K562 (cell line): ENCODE results near the gene B3GALT6. TPM values are rescaled to one million over a fixed set of nuclear protein-coding genes. Genes with fewer than 3 reads are reported as not detected.
A peak's percentile ranks its signal among the peaks of the same experiment; 100 is the strongest.

Experiments
- ATAC-seq: fragments of 200-7000 bp; cut with Tn5 transposase; 3 replicates; pipeline ENCODE4 v1.9.1; 2020; ENCODE audit warnings: moderate library complexity
- BruUV-seq: library from RNA; stranded (reverse); fragments of 400-500 nt; replicated peaks from 2 replicates; lab custom pipeline; 2021; lab: Mats Ljungman, UMichigan
- CTCF ChIA-PET: fragments of 300-600 bp; formaldehyde crosslinking; extraction: SDS; loops from one replicate; lab custom pipeline; 2021; ENCODE audit warnings: low intra/inter-chr PET ratio; lab: Yijun Ruan, JAX
- POLR2A ChIA-PET: fragments of 300-600, 350-650 bp; sonication (Branson Sonifier 250); formaldehyde crosslinking; extraction: SDS; loops from one replicate; lab custom pipeline; 2021; ENCODE audit warnings: antibody characterized with exemption, inconsistent platforms; lab: Yijun Ruan, JAX
- DNase-seq, 4 experiments: peaks; one replicate each; pipeline versions ENCODE4 v3.0.0 to v3.0.0-alpha.2; 2011 to 2018; ENCODE audit warnings: low spot score in 3 of 4, mixed read lengths in 3 of 4; ENCODE audit errors: extremely low read depth in 1 of 4
- FAIRE-seq: peaks from 2 replicates; lab custom pipeline; 2011; peaks lifted over from hg19 to GRCh38; lab: Jason Lieb, UNC
- H2AFZ ChIP-seq: 2 replicates; pipeline ENCODE4 v1.6.0; 2011; ENCODE audit warnings: low read depth, low read length, control low read depth, inconsistent platforms
- H3K27ac ChIP-seq: fragments of 200-600 bp; 3 replicates; pipeline ENCODE4 v1.8.0; 2011; ENCODE audit warnings: low read depth, mild to moderate bottlenecking, control low read depth, inconsistent platforms, low read length, moderate library complexity, mixed read lengths; ENCODE audit errors: extremely low read depth
- H3K27me3 ChIP-seq, 2 experiments: fragments of 300-600 bp in 1 of 2; 2 replicates in 1 of 2; 3 replicates in 1 of 2; pipeline versions ENCODE4 v1.6.0 to v1.8.0; 2011; ENCODE audit warnings: inconsistent platforms in 2 of 2, low read length in 2 of 2, mild to moderate bottlenecking in 1 of 2, mixed read lengths in 1 of 2, moderate library complexity in 1 of 2; ENCODE audit not compliant: control insufficient read depth in 2 of 2, insufficient read depth in 2 of 2
- H3K36me3 ChIP-seq: fragments of 300-600 bp; 3 replicates; pipeline ENCODE4 v1.8.0; 2011; ENCODE audit warnings: mild to moderate bottlenecking, low read length, inconsistent platforms; ENCODE audit not compliant: control insufficient read depth, insufficient read depth
- H3K4me1 ChIP-seq, 2 experiments: fragments of 200-600 bp in 1 of 2; replicated peaks in 1 of 2; 2 replicates in 1 of 2; 3 replicates in 1 of 2; pipeline versions ENCODE4 v1.5.1 to v1.8.0; 2011; ENCODE audit warnings: inconsistent platforms in 2 of 2, low read length in 2 of 2, mild to moderate bottlenecking in 1 of 2, mixed read lengths in 1 of 2, moderate library complexity in 1 of 2; ENCODE audit not compliant: control insufficient read depth in 2 of 2, insufficient read depth in 2 of 2
- H3K4me2 ChIP-seq: 2 replicates; pipeline ENCODE4 v1.6.1; 2011; ENCODE audit warnings: low read length, control low read depth, inconsistent platforms, mixed read lengths; ENCODE audit not compliant: insufficient read depth
- H3K4me3 ChIP-seq: fragments of 200-600 bp; sonication (generic), shearing (Covaris generic); 2 replicates; pipeline ENCODE4 v1.5.1; 2016; ENCODE audit warnings: control low read depth, inconsistent platforms
- H3K79me2 ChIP-seq: fragments of 200-600 bp; 3 replicates; pipeline ENCODE4 v1.8.0; 2011; ENCODE audit warnings: low read length, inconsistent platforms; ENCODE audit not compliant: control insufficient read depth, insufficient read depth
- H3K9ac ChIP-seq, 2 experiments: 2 replicates each; pipeline versions ENCODE4 v1.6.0 to v1.6.1; 2011; ENCODE audit warnings: low read depth in 2 of 2, low read length in 2 of 2, control low read depth in 1 of 2, inconsistent platforms in 1 of 2, mild to moderate bottlenecking in 1 of 2, mixed read lengths in 1 of 2; ENCODE audit not compliant: insufficient read depth in 1 of 2
- H3K9me1 ChIP-seq: one replicate; pipeline ENCODE4 v1.6.0; 2011; ENCODE audit warnings: inconsistent platforms, mild to moderate bottlenecking, low read length, moderate library complexity; ENCODE audit not compliant: control insufficient read depth, insufficient read depth
- H3K9me3 ChIP-seq: replicated peaks from 2 replicates; pipeline ENCODE4 v1.5.1; 2011; ENCODE audit warnings: low read depth, low read length, inconsistent platforms; ENCODE audit not compliant: control insufficient read depth, insufficient read depth
- H4K20me1 ChIP-seq: replicated peaks from 2 replicates; pipeline ENCODE4 v1.6.1; 2011; ENCODE audit warnings: low read length, inconsistent platforms, mixed read lengths; ENCODE audit not compliant: control insufficient read depth, insufficient read depth
- CBX3 ChIP-seq, 2 experiments: IDR thresholded peaks; 1 replicate in 1 of 2; 2 replicates in 1 of 2; pipeline ENCODE4 v1.6.1; 2012; ENCODE audit warnings: inconsistent platforms in 2 of 2, low read length in 2 of 2, borderline replicate concordance in 1 of 2, control low read depth in 1 of 2
- WGBS: fragments of 100-300 bp; shearing (Covaris generic); methylation state at CpG from one replicate; pipeline ENCODE4 v1.1.6; 2016; ENCODE audit warnings: low coverage, mixed read lengths; ENCODE audit not compliant: insufficient coverage; ENCODE audit errors: missing lambda C conversion rate; 5-methylcytosine and 5-hydroxymethylcytosine counted together
- in situ Hi-C: fragments of 300-500 bp; cut with MboI; formaldehyde crosslinking; loops from 4 replicates; pipeline ENCODE4 v1.15.0; 2018; ENCODE audit warnings: inconsistent platforms, mixed read lengths
- intact Hi-C: fragments of 100-400 bp; cut with micrococcal nuclease; formaldehyde crosslinking; loops from 2 replicates; pipeline ENCODE4 v1.14.2; 2022
- polyA plus RNA-seq, 8 experiments: library from polyadenylated mRNA; depleted of rRNA in 4 of 8; stranded (reverse) in 5 of 8; unstranded in 3 of 8; fragments of >200 nt; fragmentation: Nextera tagmentation in 2 of 8; fragmentation: Illumina TruSeq in 1 of 8; extraction: Ambion mirVana in 2 of 8; extraction: Trizol in 1 of 8; gene quantifications; 2 replicates each; pipeline versions ENCODE4 v1.2.1 to v1.2.3, GENCODE V29; 2011 to 2014; ENCODE audit warnings: inconsistent platforms in 1 of 8, missing spikeins in 1 of 8
- total RNA-seq, 7 experiments: library from RNA; depleted of rRNA in 6 of 7; stranded (reverse); fragments of >200 nt in 6 of 7; fragmentation: Illumina TruSeq in 2 of 7; extraction: Trizol in 2 of 7; gene quantifications; 2 replicates each; pipeline versions ENCODE4 v1.2.1 to v1.2.3, GENCODE V29; 2011 to 2021; ENCODE audit warnings: low replicate concordance in 1 of 7
- TF ChIP-seq, protein P1 (sequence below): fragments of 450-650 bp; formaldehyde crosslinking; IDR thresholded peaks from 2 replicates; pipeline ENCODE4 v1.4.0; 2020; ENCODE audit warnings: mild to moderate bottlenecking, moderate library complexity
- TF ChIP-seq, protein P2 (sequence below): fragments of 450-650 bp; formaldehyde crosslinking; IDR thresholded peaks from 2 replicates; pipeline ENCODE4 v1.4.0; 2020; ENCODE audit warnings: mild to moderate bottlenecking, moderate library complexity
- TF ChIP-seq, protein P3 (sequence below): fragments of 250-450 bp; sonication (Bioruptor Pico); IDR thresholded peaks from 2 replicates; pipeline ENCODE4 v1.8.0; 2021; ENCODE audit warnings: moderate library complexity, mild to moderate bottlenecking, inconsistent platforms
- TF ChIP-seq, protein P4 (sequence below): sonication (generic); formaldehyde crosslinking; IDR thresholded peaks from 2 replicates; pipeline ENCODE4 v1.8.0; 2023; ENCODE audit warnings: missing genetic modification reagents, mild to moderate bottlenecking, borderline replicate concordance
- TF ChIP-seq, protein P5 (sequence below), 2 experiments: fragments of 450-650 bp in 1 of 2; IDR thresholded peaks; 2 replicates each; pipeline ENCODE4 v1.6.1; 2011 to 2017; ENCODE audit warnings: low read depth in 2 of 2, antibody characterized with exemption in 1 of 2, borderline replicate concordance in 1 of 2, low read length in 1 of 2, mild to moderate bottlenecking in 1 of 2, mixed read lengths in 1 of 2; ENCODE audit not compliant: control insufficient read depth in 1 of 2

Gene B3GALT6
- total and polyA plus RNA-seq, 9 of the 15 experiments (the other 6 are each of a cell fraction or from before 2014, with no cell fraction given), result 0.68 to 29.8 (median 9.9) TPM

DNA sequence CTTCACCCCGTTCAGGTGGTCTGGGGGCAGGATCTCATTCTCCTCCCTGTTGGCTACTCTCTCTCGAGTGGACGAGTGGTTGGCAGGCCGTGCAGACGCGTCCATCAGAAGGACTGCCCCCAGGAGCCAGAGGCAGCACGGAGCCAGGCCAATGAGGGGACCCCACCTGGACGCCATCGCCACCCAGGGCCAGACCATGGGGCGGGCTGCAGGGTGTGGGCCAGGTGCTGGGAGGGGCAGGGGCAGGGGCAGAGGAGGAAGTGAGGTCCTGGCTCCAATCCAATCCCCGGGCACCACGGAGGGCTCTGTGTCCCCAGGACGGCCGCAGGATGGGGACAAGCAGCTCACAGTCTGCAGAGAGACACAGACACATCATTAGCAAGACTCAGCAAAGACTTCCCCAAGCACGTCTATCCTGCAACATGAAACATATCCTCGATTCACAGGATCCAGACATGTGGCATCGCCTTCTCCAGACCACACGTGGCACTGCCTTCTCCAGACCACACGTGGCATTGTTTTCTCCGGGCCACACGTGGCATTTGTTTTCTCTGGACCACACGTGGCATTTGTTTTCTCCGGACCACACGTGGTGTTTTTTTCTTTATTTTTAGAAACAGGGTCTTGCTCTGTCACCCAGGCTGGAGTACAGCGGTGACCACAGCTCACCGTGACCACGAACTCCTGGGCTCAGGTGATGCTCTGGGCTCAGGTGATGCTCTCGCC is 3.3 kb upstream of the B3GALT6 start:
- ChIA-PET CTCF (no interaction called here), POLR2A (interaction anchor here (0.6 to 1.5 kb wide), 5 partner anchors 9 to 356 kb away, joined by 3 to 4 read pairs (median 3); no protein-coding TSS in a partner anchor)
- no peak overlapping the region for H2AFZ ChIP-seq
- ATAC-seq, result no peak
- peaks cover 89% of the 10 kb centered on the region for H3K79me2 ChIP-seq
- peaks cover 71% of the 10 kb centered on the region; the same call in 2 of the 3 replicates for H3K36me3 ChIP-seq
- H3K4me1 ChIP-seq, result peaks cover 6 to 72% of the 10 kb centered on the region in 2 experiments; a peak in 4 of 5 replicates
- no peak overlapping the region for H3K4me2 ChIP-seq
- no peak overlapping the region; a peak in 1 of 4 replicates for H3K9ac ChIP-seq
- BruUV-seq, result no TSS peak
- in situ Hi-C loops, result no loop called here
- no peak for FAIRE-seq
- H3K27ac ChIP-seq, result no peak overlapping the region
- H3K4me3 ChIP-seq, result no peak overlapping the region
- intact Hi-C loops, result no loop called here
- peaks cover 6% of the 10 kb centered on the region; the same call in 1 of the 2 replicates for H4K20me1 ChIP-seq
- H3K9me1 ChIP-seq, result no peaks in the 10 kb centered on the region
- DNase-seq, result no peak
- no peaks in the 10 kb centered on the region for H3K27me3 ChIP-seq
- 98% methylated on average over 24 of the region's 28 CpGs for WGBS
- peaks cover 9% of the 10 kb centered on the region for H3K9me3 ChIP-seq
- TF ChIP-seq, protein P1, sequence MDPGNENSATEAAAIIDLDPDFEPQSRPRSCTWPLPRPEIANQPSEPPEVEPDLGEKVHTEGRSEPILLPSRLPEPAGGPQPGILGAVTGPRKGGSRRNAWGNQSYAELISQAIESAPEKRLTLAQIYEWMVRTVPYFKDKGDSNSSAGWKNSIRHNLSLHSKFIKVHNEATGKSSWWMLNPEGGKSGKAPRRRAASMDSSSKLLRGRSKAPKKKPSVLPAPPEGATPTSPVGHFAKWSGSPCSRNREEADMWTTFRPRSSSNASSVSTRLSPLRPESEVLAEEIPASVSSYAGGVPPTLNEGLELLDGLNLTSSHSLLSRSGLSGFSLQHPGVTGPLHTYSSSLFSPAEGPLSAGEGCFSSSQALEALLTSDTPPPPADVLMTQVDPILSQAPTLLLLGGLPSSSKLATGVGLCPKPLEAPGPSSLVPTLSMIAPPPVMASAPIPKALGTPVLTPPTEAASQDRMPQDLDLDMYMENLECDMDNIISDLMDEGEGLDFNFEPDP (CRISPR knock-in tag), result no peak
- TF ChIP-seq CBX3 (IDR thresholded peaks at IDR 0.05; ENCODE audit: borderline replicate concordance in 1 of 2, low read length in 2 of 2), result peak in 1 of 2 experiments; percentile 24; a peak in 1 of 3 replicates
- TF ChIP-seq, protein P2, sequence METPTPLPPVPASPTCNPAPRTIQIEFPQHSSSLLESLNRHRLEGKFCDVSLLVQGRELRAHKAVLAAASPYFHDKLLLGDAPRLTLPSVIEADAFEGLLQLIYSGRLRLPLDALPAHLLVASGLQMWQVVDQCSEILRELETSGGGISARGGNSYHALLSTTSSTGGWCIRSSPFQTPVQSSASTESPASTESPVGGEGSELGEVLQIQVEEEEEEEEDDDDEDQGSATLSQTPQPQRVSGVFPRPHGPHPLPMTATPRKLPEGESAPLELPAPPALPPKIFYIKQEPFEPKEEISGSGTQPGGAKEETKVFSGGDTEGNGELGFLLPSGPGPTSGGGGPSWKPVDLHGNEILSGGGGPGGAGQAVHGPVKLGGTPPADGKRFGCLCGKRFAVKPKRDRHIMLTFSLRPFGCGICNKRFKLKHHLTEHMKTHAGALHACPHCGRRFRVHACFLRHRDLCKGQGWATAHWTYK, result peak; percentile 97
- TF ChIP-seq, protein P3, sequence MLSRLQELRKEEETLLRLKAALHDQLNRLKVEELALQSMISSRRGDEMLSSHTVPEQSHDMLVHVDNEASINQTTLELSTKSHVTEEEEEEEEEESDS (CRISPR knock-in tag), result no peak
- TF ChIP-seq, protein P4, sequence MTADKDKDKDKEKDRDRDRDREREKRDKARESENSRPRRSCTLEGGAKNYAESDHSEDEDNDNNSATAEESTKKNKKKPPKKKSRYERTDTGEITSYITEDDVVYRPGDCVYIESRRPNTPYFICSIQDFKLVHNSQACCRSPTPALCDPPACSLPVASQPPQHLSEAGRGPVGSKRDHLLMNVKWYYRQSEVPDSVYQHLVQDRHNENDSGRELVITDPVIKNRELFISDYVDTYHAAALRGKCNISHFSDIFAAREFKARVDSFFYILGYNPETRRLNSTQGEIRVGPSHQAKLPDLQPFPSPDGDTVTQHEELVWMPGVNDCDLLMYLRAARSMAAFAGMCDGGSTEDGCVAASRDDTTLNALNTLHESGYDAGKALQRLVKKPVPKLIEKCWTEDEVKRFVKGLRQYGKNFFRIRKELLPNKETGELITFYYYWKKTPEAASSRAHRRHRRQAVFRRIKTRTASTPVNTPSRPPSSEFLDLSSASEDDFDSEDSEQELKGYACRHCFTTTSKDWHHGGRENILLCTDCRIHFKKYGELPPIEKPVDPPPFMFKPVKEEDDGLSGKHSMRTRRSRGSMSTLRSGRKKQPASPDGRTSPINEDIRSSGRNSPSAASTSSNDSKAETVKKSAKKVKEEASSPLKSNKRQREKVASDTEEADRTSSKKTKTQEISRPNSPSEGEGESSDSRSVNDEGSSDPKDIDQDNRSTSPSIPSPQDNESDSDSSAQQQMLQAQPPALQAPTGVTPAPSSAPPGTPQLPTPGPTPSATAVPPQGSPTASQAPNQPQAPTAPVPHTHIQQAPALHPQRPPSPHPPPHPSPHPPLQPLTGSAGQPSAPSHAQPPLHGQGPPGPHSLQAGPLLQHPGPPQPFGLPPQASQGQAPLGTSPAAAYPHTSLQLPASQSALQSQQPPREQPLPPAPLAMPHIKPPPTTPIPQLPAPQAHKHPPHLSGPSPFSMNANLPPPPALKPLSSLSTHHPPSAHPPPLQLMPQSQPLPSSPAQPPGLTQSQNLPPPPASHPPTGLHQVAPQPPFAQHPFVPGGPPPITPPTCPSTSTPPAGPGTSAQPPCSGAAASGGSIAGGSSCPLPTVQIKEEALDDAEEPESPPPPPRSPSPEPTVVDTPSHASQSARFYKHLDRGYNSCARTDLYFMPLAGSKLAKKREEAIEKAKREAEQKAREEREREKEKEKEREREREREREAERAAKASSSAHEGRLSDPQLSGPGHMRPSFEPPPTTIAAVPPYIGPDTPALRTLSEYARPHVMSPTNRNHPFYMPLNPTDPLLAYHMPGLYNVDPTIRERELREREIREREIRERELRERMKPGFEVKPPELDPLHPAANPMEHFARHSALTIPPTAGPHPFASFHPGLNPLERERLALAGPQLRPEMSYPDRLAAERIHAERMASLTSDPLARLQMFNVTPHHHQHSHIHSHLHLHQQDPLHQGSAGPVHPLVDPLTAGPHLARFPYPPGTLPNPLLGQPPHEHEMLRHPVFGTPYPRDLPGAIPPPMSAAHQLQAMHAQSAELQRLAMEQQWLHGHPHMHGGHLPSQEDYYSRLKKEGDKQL (CRISPR knock-in tag), result 0 out of 2 replicates have a peak, but pooled peaks have one; percentile 31
- TF ChIP-seq, protein P5, sequence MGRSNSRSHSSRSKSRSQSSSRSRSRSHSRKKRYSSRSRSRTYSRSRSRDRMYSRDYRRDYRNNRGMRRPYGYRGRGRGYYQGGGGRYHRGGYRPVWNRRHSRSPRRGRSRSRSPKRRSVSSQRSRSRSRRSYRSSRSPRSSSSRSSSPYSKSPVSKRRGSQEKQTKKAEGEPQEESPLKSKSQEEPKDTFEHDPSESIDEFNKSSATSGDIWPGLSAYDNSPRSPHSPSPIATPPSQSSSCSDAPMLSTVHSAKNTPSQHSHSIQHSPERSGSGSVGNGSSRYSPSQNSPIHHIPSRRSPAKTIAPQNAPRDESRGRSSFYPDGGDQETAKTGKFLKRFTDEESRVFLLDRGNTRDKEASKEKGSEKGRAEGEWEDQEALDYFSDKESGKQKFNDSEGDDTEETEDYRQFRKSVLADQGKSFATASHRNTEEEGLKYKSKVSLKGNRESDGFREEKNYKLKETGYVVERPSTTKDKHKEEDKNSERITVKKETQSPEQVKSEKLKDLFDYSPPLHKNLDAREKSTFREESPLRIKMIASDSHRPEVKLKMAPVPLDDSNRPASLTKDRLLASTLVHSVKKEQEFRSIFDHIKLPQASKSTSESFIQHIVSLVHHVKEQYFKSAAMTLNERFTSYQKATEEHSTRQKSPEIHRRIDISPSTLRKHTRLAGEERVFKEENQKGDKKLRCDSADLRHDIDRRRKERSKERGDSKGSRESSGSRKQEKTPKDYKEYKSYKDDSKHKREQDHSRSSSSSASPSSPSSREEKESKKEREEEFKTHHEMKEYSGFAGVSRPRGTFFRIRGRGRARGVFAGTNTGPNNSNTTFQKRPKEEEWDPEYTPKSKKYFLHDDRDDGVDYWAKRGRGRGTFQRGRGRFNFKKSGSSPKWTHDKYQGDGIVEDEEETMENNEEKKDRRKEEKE (IDR thresholded peaks at IDR 0.05; ENCODE audit: borderline replicate concordance in 1 of 2, control insufficient read depth in 1 of 2, low read depth in 2 of 2, low read length in 1 of 2), result 0 out of 4 replicates have a peak, but pooled peaks of 1 of the 2 experiments have one; percentile 46
